ENCODE data around the gene GNRHR.

The GNRHR gene, protein sequence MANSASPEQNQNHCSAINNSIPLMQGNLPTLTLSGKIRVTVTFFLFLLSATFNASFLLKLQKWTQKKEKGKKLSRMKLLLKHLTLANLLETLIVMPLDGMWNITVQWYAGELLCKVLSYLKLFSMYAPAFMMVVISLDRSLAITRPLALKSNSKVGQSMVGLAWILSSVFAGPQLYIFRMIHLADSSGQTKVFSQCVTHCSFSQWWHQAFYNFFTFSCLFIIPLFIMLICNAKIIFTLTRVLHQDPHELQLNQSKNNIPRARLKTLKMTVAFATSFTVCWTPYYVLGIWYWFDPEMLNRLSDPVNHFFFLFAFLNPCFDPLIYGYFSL

GRCh38 chr4:67754288-67754687, at the start of gene GNRHR:
TSS of gene GNRHR (minus strand) at chr4:67754388. CDS start at chr4:67754335, 53 bp downstream.
- Histone ChIP-seq H3K9me3 (ENCODE audit: insufficient read depth, low read length, severe bottlenecking) (no peaks in the 10 kb centered on the region), H3K4me2 (ENCODE audit: insufficient read depth, low read length) (no peak within 1 kb of the TSS), H3K4me1 (ENCODE audit: insufficient read depth, low read length) (no peaks in the 10 kb centered on the region), H3K9ac (ENCODE audit: low read depth, low read length) (no peak within 1 kb of the TSS), H3K27me3 (ENCODE audit: insufficient read depth, low read length, poor library complexity) (no peaks in the 10 kb centered on the region), H4K20me1 (ENCODE audit: insufficient read depth, low read length) (no peaks in the 10 kb centered on the region), H3K4me3 (ENCODE audit: low read depth in 1 of 2, low read length in 2 of 2) (no peak within 1 kb of the TSS), H3K36me3 (ENCODE audit: insufficient read depth, low read length) (no peaks in the 10 kb centered on the region), H3K27ac (ENCODE audit: low read length) (no peak within 1 kb of the TSS), H3K79me2 (ENCODE audit: insufficient read depth, low read length) (no peaks in the 10 kb centered on the region), H2AFZ (ENCODE audit: low read depth, low read length) (no peak within 1 kb of the TSS)
- no peak for TF ChIP-seq EZH2 (IDR thresholded peaks at IDR 0.05; ENCODE audit: borderline replicate concordance, low read depth, low read length, severe bottlenecking)
- TF ChIP-seq, protein P1, sequence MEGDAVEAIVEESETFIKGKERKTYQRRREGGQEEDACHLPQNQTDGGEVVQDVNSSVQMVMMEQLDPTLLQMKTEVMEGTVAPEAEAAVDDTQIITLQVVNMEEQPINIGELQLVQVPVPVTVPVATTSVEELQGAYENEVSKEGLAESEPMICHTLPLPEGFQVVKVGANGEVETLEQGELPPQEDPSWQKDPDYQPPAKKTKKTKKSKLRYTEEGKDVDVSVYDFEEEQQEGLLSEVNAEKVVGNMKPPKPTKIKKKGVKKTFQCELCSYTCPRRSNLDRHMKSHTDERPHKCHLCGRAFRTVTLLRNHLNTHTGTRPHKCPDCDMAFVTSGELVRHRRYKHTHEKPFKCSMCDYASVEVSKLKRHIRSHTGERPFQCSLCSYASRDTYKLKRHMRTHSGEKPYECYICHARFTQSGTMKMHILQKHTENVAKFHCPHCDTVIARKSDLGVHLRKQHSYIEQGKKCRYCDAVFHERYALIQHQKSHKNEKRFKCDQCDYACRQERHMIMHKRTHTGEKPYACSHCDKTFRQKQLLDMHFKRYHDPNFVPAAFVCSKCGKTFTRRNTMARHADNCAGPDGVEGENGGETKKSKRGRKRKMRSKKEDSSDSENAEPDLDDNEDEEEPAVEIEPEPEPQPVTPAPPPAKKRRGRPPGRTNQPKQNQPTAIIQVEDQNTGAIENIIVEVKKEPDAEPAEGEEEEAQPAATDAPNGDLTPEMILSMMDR (IDR thresholded peaks at IDR 0.05; ENCODE audit: borderline replicate concordance, extremely low read depth, low read length, poor library complexity, severe bottlenecking) = no peak
- ATAC-seq (ENCODE audit: insufficient read depth, low read depth) (no peak), DNase-seq (no peak)

DNA sequence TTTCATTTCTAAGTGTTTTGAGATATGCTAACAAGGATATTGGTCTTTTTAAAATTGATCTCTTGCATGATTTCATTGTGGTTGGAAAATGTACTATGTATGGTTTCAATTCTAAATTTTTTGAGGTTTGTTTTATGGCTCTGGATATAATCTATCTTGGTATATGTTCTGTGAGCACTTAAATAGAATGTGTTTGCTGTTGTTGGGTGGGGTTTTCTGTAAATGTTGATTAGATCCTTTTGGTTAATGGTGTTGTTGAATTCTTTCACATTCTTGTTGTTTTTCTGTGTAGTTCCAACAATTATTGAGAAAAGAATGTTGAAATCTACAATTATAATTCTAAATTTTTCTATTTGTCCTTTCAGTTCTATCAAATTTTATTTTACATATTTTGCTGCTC, 42.6 kb upstream of the GNRHR start:
- Histone ChIP-seq H3K9ac (ENCODE audit: low read depth, low read length) (no peak overlapping the region), H3K36me3 (ENCODE audit: insufficient read depth, low read length) (no peaks in the 10 kb centered on the region), H3K4me1 (ENCODE audit: insufficient read depth, low read length) (no peaks in the 10 kb centered on the region), H4K20me1 (ENCODE audit: insufficient read depth, low read length) (no peaks in the 10 kb centered on the region), H3K4me2 (ENCODE audit: insufficient read depth, low read length) (no peak overlapping the region), H3K27ac (ENCODE audit: low read length) (no peak overlapping the region), H3K27me3 (ENCODE audit: insufficient read depth, low read length, poor library complexity) (no peaks in the 10 kb centered on the region), H3K9me3 (ENCODE audit: insufficient read depth, low read length, severe bottlenecking) (no peaks in the 10 kb centered on the region), H3K79me2 (ENCODE audit: insufficient read depth, low read length) (no peaks in the 10 kb centered on the region), H2AFZ (ENCODE audit: low read depth, low read length) (no peak overlapping the region), H3K4me3 (ENCODE audit: low read depth in 1 of 2, low read length in 2 of 2) (no peak overlapping the region)
- no peak for DNase-seq
- no peak for TF ChIP-seq EZH2 (IDR thresholded peaks at IDR 0.05; ENCODE audit: borderline replicate concordance, low read depth, low read length, severe bottlenecking)
- TF ChIP-seq, protein P1 (IDR thresholded peaks at IDR 0.05; ENCODE audit: borderline replicate concordance, extremely low read depth, low read length, poor library complexity, severe bottlenecking) = no peak
- no peak for ATAC-seq (ENCODE audit: insufficient read depth, low read depth)

GRCh38 chr4:67790721-67791120, 36.5 kb upstream of the GNRHR start:
- Histone ChIP-seq H3K36me3 (ENCODE audit: insufficient read depth, low read length) (no peaks in the 10 kb centered on the region), H3K9me3 (ENCODE audit: insufficient read depth, low read length, severe bottlenecking) (no peaks in the 10 kb centered on the region), H3K27ac (ENCODE audit: low read length) (no peak overlapping the region), H3K4me3 (ENCODE audit: low read depth in 1 of 2, low read length in 2 of 2) (no peak overlapping the region), H3K4me2 (ENCODE audit: insufficient read depth, low read length) (no peak overlapping the region), H2AFZ (ENCODE audit: low read depth, low read length) (no peak overlapping the region), H3K79me2 (ENCODE audit: insufficient read depth, low read length) (no peaks in the 10 kb centered on the region), H4K20me1 (ENCODE audit: insufficient read depth, low read length) (no peaks in the 10 kb centered on the region), H3K4me1 (ENCODE audit: insufficient read depth, low read length) (no peaks in the 10 kb centered on the region), H3K9ac (ENCODE audit: low read depth, low read length) (no peak overlapping the region), H3K27me3 (ENCODE audit: insufficient read depth, low read length, poor library complexity) (no peaks in the 10 kb centered on the region)
- ATAC-seq (ENCODE audit: insufficient read depth, low read depth) = no peak
- TF ChIP-seq, protein P1 (IDR thresholded peaks at IDR 0.05; ENCODE audit: borderline replicate concordance, extremely low read depth, low read length, poor library complexity, severe bottlenecking) = no peak
- no peak for TF ChIP-seq EZH2 (IDR thresholded peaks at IDR 0.05; ENCODE audit: borderline replicate concordance, low read depth, low read length, severe bottlenecking)
- no peak for DNase-seq
